Measurements from ENCODE around the gene SMIM36.

DNA sequence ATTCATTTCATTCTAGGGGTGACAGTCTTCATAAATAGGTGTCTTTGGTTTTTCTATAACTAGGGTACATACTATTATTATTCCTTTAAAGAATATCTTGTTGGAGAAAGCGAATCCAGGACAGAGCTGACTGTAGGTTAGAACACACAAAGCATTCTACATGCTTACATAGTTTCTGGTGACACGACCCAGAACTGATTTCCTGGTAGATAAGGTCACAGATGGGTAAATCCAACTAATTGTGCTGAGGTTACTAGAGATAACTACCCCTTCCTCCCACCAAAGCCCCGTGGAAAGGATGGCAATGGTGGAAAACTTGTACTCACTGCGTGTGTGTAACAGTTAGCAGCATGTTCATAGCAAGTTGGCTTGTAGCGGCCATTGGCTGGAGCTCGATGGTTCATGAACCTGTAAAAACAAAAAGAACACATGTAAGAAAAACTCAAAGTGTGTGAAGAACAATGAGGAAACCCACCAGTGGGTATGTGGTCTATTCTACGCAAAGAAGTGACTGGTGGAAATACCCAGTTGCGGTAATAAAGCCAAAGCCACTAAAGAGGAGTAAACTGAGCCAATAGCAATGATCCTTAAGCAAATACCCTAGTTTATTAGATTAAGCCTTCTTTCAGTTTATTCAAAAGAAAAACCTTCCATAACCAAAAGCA is 97.3 kb downstream of the SMIM36 start:
- TF ChIP-seq TAF1 (IDR thresholded peaks at IDR 0.05; ENCODE audit: low read depth) (no peak), TEAD4 (IDR thresholded peaks at IDR 0.05) (no peak), CREB1 (IDR thresholded peaks at IDR 0.05; ENCODE audit: low read depth) (no peak), FOXM1 (IDR thresholded peaks at IDR 0.05; ENCODE audit: borderline replicate concordance, low read depth) (no peak), EP300 (IDR thresholded peaks at IDR 0.05; ENCODE audit: borderline replicate concordance) (no peak), CEBPB (IDR thresholded peaks at IDR 0.05) (no peak), ZBTB7A (IDR thresholded peaks at IDR 0.05; ENCODE audit: low read depth) (no peak), YY1 (IDR thresholded peaks at IDR 0.05; ENCODE audit: low read depth) (no peak), EGR1 (IDR thresholded peaks at IDR 0.05) (no peak)
- TF ChIP-seq, protein P1, sequence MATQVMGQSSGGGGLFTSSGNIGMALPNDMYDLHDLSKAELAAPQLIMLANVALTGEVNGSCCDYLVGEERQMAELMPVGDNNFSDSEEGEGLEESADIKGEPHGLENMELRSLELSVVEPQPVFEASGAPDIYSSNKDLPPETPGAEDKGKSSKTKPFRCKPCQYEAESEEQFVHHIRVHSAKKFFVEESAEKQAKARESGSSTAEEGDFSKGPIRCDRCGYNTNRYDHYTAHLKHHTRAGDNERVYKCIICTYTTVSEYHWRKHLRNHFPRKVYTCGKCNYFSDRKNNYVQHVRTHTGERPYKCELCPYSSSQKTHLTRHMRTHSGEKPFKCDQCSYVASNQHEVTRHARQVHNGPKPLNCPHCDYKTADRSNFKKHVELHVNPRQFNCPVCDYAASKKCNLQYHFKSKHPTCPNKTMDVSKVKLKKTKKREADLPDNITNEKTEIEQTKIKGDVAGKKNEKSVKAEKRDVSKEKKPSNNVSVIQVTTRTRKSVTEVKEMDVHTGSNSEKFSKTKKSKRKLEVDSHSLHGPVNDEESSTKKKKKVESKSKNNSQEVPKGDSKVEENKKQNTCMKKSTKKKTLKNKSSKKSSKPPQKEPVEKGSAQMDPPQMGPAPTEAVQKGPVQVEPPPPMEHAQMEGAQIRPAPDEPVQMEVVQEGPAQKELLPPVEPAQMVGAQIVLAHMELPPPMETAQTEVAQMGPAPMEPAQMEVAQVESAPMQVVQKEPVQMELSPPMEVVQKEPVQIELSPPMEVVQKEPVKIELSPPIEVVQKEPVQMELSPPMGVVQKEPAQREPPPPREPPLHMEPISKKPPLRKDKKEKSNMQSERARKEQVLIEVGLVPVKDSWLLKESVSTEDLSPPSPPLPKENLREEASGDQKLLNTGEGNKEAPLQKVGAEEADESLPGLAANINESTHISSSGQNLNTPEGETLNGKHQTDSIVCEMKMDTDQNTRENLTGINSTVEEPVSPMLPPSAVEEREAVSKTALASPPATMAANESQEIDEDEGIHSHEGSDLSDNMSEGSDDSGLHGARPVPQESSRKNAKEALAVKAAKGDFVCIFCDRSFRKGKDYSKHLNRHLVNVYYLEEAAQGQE (IDR thresholded peaks at IDR 0.05; ENCODE audit: low read depth), result no peak
- TF ChIP-seq, protein P2, sequence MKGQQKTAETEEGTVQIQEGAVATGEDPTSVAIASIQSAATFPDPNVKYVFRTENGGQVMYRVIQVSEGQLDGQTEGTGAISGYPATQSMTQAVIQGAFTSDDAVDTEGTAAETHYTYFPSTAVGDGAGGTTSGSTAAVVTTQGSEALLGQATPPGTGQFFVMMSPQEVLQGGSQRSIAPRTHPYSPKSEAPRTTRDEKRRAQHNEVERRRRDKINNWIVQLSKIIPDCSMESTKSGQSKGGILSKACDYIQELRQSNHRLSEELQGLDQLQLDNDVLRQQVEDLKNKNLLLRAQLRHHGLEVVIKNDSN (IDR thresholded peaks at IDR 0.05), result no peak
